Right lobe of liver (tissue), 4 donors: ENCODE data around the gene FAM47E.

Experiments
- POLR2A ChIP-seq: fragments of 450-650 bp; IDR thresholded peaks from one replicate; pipeline ENCODE4 v1.6.1; 2017; ENCODE audit warnings: antibody characterized with exemption, mild to moderate bottlenecking
- TF ChIP-seq, protein P1 (sequence below), 4 donors: fragments of 200-600 bp in 3 of 4; fragments of 450-650 bp in 1 of 4; IDR thresholded peaks; one replicate each; pipeline versions ENCODE4 v1.5.1 to v1.8.0; 2016 to 2022; ENCODE audit warnings: antibody characterized with exemption in 4 of 4, mild to moderate bottlenecking in 2 of 4
- donor health status: DM: no; HTN: no; CAD: no.
- donor health status: DM: no; HTN: no; CAD: no.
- donor health status: DM: no; HTN: yes; CAD: no.

DNA sequence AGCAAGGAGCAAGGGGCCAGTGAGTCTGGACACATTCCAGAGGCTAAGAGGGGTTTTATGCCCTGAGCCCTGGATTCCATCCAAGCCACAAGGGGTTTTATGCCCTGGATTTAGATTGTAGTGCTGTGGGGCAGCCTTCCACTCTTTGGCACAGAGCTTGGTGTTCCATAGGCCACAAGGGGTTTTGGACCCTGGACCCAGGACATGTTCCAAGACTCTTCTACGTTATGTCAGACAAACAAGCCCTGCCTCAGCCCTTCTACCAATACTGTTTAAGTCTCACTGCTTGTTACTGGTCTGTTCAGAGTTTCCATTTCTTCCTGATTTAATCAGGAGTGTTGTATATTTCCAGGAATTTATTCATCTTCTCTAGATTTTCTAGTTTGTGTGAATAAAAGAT lies 25.1 kb upstream of the FAM47E start:
- TF ChIP-seq, protein P1, sequence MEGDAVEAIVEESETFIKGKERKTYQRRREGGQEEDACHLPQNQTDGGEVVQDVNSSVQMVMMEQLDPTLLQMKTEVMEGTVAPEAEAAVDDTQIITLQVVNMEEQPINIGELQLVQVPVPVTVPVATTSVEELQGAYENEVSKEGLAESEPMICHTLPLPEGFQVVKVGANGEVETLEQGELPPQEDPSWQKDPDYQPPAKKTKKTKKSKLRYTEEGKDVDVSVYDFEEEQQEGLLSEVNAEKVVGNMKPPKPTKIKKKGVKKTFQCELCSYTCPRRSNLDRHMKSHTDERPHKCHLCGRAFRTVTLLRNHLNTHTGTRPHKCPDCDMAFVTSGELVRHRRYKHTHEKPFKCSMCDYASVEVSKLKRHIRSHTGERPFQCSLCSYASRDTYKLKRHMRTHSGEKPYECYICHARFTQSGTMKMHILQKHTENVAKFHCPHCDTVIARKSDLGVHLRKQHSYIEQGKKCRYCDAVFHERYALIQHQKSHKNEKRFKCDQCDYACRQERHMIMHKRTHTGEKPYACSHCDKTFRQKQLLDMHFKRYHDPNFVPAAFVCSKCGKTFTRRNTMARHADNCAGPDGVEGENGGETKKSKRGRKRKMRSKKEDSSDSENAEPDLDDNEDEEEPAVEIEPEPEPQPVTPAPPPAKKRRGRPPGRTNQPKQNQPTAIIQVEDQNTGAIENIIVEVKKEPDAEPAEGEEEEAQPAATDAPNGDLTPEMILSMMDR (IDR thresholded peaks at IDR 0.05): no peak
- no peak for TF ChIP-seq POLR2A
